ENCODE measurements around the gene PDILT.

Gene PDILT

DNA sequence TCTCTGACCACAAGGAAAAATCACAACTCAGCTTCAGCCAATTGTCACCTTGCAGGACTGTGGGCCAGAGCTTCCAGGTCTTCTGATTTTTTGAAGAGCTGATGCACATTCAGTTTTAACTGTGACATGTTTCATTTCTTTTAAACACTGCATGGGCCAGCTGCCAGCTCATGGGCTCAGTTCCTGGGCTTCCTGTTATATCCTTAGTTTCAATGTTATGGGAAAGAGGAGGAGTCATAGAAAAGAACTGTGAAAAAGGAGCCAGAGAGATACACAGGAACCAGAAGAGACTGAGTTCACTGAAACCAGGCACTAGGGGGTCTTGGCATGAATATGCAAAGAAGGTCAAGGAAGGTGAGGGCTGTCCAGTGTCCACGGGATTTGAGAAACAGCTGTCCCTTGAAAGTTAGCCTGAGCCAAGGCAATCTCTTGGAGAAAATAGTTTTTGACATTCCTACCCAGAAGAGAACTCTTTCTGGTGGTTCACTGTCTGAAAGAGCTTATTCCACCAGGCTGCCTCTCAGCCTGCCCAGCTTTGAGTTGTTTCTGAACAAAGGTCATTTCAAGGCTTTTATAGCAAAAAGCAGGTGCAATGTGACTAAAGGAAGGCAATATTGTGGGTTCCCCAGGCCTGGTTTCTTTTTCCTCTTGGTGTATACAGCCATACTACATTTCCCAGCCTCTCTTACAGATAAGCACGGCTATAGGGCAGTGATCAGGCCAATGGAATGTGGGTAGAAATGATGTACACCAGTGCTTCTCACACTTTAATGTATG lies 10.5 kb downstream of the PDILT start:
- no peak overlapping the region for H3K27ac ChIP-seq
- TF ChIP-seq ZFX (IDR thresholded peaks at IDR 0.05) = no peak
- TF ChIP-seq, protein P1, sequence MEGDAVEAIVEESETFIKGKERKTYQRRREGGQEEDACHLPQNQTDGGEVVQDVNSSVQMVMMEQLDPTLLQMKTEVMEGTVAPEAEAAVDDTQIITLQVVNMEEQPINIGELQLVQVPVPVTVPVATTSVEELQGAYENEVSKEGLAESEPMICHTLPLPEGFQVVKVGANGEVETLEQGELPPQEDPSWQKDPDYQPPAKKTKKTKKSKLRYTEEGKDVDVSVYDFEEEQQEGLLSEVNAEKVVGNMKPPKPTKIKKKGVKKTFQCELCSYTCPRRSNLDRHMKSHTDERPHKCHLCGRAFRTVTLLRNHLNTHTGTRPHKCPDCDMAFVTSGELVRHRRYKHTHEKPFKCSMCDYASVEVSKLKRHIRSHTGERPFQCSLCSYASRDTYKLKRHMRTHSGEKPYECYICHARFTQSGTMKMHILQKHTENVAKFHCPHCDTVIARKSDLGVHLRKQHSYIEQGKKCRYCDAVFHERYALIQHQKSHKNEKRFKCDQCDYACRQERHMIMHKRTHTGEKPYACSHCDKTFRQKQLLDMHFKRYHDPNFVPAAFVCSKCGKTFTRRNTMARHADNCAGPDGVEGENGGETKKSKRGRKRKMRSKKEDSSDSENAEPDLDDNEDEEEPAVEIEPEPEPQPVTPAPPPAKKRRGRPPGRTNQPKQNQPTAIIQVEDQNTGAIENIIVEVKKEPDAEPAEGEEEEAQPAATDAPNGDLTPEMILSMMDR (conservative IDR thresholded peaks at IDR 0.05) = no peak

DNA sequence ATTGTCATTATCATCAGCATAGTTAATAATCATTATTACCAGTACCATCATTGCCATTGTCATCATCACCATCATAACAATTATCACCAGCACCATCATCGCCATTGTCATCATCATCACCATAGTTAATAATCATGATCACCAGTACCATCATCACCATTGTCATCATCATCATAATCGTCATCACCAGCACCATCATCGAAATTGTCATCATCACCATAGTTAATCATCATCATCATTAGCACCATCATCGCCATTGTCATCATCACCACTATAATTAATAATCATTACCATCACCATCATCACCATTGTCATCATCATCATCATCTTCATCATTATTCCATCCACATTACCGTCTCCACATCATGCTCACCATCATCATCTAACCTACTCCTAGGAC lies 13.5 kb downstream of the PDILT start:
- no peak overlapping the region for H3K27ac ChIP-seq
- no peak for TF ChIP-seq ZFX (IDR thresholded peaks at IDR 0.05)
- TF ChIP-seq, protein P1 (conservative IDR thresholded peaks at IDR 0.05) = no peak

DNA sequence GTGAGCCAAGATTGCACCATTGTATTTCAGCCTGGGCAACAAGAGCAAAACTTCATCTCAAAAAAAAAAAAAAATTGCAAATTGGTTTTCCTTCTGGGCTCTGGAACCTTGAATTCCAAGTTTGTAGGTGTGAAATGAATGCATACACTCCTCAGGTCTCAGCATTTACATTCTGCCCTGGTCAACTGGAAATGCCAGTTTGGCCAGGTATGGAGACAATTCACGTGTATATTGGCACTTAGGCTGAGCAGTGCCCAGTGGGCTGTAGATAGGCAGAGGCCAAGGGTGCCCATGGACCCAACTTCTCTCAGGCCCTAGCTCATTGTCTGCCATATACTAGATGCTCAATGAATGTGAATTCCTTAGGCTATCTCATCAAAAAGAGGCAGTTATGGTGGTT lies 15.7 kb downstream of the PDILT start:
- no peak overlapping the region for H3K27ac ChIP-seq
- no peak for TF ChIP-seq ZFX (IDR thresholded peaks at IDR 0.05)
- TF ChIP-seq, protein P1 (conservative IDR thresholded peaks at IDR 0.05) = no peak

DNA sequence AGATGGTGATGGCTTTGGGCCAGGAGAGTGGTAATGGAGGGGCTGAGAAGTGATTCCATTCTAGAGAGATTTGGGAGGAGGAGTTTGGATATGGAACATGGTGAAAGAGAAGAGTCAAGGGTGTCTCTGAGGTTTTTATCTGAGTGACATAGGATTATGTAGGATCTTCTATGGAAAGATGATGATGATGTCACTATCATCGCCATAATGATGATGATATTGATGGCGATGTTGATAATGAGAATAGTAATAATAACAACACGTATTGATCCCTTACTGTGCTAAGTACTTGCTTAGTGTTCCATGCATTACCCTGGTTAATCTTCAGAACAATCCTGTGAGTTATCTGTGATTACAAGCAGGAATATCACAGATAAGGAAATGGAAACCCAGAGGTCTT lies 16.6 kb downstream of the PDILT start:
- H3K27ac ChIP-seq = no peak overlapping the region
- TF ChIP-seq, protein P1 (conservative IDR thresholded peaks at IDR 0.05) = no peak
- no peak for TF ChIP-seq ZFX (IDR thresholded peaks at IDR 0.05)

DNA sequence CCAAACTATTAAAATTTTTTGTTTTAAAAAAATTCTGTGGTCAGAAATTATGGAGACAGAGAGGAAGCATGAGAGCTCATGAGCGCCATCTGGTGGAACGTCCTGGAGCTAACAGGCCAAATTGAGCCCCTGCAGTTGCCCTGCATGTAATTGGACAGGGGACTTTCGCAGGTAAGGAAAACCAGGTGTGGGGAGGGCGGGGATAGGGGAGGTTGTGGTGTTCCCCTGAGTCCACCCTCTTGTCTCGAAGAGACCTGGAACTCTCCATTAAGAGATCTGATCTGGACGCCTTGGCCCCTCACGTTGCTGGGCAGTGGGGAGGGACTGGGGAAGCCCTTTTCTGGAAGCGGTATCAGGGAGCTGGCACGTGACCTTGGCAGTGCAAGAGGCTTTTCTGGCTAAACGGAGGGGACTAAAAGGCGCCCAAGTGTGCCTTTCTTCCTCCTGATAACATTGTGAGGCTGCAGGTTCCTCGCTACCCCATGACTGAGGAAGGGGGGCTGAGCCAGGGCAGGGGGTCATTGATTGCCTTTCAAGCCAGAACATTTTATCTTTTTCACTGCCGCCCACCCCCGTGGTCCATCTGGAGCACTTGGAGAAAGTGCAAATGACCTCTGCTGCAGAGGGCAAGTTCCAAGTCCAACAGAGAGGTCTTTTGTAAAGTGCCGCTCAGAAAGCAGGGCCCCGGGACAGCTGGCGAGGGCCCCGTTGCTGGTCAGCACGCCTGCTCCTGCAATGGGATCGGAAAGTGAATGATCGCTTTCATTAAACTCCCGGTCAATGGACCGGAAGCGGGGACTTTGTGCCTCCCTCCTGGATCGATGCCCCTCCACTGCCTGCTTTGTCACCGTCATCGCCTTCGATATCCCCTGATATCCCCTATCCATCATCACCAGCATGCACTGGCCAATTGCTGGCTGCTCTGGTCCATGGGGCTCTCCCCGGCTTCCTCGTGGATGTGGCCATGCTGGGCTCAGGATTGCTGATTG lies 18.4 kb downstream of the PDILT start:
- no peak overlapping the region for H3K27ac ChIP-seq
- no peak for TF ChIP-seq ZFX (IDR thresholded peaks at IDR 0.05)
- TF ChIP-seq, protein P1 (conservative IDR thresholded peaks at IDR 0.05) = peak; percentile 91

DNA sequence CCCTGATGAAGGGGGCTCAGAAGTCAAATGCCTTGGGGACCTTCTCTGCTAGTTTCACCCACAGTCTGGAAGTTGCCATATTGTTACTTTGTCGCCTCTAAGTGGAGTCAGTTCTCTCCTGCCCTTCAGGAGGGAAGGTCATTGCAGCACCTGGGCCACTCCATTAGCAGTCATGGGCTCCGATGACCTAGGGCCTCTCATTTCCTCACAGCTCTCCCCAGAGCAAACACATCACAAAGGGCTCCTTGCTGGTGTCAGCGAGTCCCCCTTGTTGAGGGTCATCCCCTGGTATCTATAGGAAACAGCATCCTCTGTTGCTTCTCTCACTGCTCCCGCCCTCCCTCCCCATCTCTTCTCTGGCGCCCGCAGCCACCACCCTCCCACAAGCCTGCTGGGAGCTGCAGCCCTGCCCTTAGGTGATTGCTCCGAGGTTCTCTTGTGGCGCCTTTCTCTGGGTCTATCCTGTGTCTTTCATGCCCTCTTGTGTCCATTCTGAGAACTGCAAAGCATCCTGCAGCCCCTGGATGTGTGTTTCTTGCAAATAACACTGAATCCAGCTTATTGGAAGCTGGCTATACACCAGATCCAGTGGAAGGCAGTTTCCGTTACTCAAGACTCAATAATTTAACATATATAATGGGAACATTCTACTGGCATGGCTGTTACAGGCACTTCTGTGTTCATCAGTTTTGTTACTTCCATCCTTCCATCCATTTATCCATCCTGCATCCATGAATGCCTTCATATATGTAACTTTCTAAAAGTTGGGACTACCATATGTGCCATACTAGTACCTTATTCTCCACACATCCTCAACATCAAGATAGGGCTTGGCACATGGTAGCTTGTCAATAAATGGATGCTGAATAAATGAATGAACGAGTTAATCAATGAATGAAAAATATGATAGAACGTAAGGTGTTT lies 21.2 kb downstream of the PDILT start:
- TF ChIP-seq, protein P1 (conservative IDR thresholded peaks at IDR 0.05) = peak; percentile 84
- no peak for TF ChIP-seq ZFX (IDR thresholded peaks at IDR 0.05)
- H3K27ac ChIP-seq = no peak overlapping the region
